RPMI8226 (cell line): ENCODE measurements around the gene CD109.

Experiments
- DNase-seq: peaks from one replicate; pipeline ENCODE4 v3.0.0-alpha.2; 2015

CD109 gene

DNA sequence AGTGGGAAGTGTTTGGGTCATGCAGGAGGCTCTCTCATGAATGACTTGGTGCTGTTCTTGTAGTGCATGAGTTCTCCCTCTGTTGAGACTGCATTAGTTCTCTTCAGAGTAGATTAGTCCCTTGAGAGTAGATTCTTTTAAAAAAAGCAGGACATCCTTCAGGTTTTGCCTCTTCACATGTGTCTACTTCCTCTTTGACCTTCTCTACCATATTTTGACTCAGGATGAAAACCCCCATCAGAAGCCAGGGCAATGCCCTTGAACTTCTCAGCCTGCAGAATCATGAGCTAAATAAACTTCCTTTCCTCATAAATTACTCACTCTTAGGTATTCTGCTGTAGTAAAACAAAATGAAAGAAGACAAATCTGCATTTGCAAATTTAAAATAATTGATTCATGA lies 170.3 kb downstream of the CD109 start:
- DNase-seq = no peak

DNA sequence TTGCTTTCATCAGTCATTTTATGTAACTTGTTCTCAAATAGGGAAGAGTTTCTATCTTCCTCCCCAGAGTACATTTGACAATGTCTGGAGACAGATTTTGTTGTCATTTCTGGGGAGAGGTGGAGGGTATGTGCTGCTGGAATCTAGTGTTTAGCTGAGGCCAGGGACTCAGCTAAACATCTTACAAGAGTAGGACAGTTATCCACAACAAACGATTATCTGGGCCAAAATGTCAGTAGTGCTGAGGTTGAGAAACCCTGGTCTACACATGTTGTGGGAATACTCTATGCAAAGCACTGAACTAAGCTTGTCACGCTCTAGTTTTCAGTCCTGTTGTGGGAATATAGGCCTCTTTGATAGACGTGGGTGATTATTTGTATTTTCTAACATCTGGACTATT lies 171.4 kb downstream of the CD109 start:
- DNase-seq = no peak

DNA sequence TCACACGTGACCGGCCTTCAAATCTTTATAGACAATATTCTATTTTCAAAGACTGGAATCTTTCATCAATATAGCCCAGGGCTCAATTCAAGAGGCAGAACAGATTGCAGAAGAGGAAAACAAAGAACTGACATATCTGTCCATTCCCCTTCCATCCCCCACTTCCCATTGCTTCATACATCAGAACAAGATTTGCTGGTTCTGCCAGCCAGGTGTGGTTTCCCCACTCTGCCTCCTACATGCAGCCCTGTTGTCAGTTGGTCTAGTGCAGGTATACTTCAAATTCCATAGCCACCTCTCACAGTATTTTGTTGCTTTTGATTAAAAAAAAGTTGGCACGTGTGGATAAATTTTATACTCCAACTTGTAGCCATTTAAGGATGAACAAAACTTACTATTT lies 174.9 kb downstream of the CD109 start:
- DNase-seq = no peak

DNA sequence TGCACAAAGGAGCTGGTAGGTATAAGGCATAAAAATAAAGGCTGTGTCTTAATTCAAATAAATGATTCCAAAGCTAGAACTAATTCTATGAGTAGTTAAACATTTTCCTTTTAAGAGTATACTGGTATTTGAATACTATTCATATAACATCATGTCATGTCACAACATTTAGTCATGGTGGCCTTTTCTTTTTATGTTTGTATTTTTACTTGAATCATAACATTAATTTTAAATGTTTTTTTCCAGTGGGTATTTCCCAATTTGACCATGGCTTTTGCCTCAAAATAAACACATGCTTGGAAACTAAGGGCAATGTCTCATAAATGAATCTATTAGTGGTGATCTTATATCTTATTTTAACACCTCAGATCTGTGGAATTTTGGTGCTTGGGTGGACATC lies 177.1 kb downstream of the CD109 start:
- no peak for DNase-seq
